Measurements from ENCODE around the gene RAVER1.

The RAVER1 gene

GRCh38 chr19:10334588-10335351 lies 1.4 kb upstream of the RAVER1 start:
- TF ChIP-seq ZNF274 (IDR thresholded peaks at IDR 0.05; ENCODE audit: low read depth, low read length) = no peak

DNA sequence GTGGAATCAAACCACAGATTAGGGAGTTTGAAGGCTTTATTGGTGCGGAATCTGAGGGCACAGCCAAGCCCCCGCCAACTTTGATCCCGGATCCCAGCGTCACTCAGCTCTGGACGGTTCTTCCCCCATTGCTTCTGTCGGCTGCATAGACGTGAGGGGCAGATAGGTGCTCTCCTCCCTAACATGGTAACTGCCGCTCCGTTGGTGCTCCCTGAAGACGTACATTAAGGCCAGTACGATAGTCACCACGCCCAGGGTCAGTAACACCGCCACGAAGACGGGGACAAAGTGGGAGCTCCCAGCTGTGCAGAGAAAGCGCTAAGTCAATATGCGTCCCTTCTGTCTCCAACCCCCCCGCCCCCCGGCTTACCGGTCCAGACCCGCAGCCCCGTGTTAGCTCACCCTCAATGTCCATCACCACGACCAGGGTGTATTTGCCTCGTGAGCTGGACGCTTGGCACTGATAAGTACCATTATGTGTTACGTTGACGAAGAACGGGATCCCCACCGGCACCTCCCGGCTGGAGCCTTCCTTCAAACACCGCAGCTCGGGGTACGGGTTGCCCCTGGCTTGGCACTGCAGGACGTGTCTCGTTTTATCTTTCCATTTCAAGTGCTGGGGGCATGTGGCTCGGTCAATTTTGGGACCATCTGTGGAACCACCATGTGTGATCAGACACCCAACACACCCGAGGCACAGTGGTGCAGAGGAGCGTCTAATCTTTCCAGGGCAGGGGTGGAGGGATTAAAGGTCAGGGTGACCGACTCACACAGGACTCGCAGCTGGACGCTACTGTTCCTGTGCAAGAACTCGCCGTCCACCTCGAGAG lies 644 bp upstream of the RAVER1 start:
- peak overlapping the region; percentile 63; the same call in 1 of the 2 replicates for H3K4me3 ChIP-seq (ENCODE audit: low read length)
- TF ChIP-seq ZNF274 (IDR thresholded peaks at IDR 0.05; ENCODE audit: low read depth, low read length) = no peak

More at GRCh38 chr19:10334588-10335351, 1.4 kb upstream of the RAVER1 start:
- no peak overlapping the region for H3K4me3 ChIP-seq (ENCODE audit: low read length)

GRCh38 chr19:10332158-10332964 lies 968 bp downstream of the RAVER1 start:
- H3K4me3 ChIP-seq (ENCODE audit: low read length) = peak overlapping the region; percentile 75
- no peak for TF ChIP-seq ZNF274 (IDR thresholded peaks at IDR 0.05; ENCODE audit: low read depth, low read length)

- TF ChIP-seq ZNF274 (IDR thresholded peaks at IDR 0.05; ENCODE audit: low read depth, low read length) = no peak
- no peak overlapping the region for H3K4me3 ChIP-seq (ENCODE audit: low read length)
These were observed 3.8 kb downstream of the RAVER1 start for GRCh38 chr19:10329555-10329954.

GRCh38 chr19:10328558-10329429 lies 4.5 kb downstream of the RAVER1 start:
- TF ChIP-seq ZNF274 (IDR thresholded peaks at IDR 0.05; ENCODE audit: low read depth, low read length) = no peak
- H3K4me3 ChIP-seq (ENCODE audit: low read length) = no peak overlapping the region

DNA sequence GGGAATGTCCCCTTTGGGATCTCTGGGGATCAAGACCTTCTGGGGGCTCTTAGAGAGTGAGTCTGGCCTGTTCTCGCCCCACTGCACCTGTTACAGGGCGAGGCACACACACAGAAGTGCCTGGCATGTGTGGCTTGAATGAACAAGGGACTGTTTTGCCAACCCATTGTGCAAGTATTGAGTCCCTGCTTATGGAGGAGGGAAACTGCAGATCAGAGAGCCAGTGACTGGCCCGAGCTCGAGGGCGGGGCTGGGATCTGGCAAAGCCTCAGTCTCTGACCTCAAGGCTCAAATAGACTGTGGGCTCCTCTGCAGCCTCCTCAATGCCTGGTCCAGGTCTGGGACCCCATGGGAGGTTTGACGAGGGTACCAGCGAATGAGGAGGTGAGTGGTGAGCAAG lies 5.5 kb downstream of the RAVER1 start:
- TF ChIP-seq ZNF274 (IDR thresholded peaks at IDR 0.05; ENCODE audit: low read depth, low read length) = no peak
- no peak overlapping the region for H3K4me3 ChIP-seq (ENCODE audit: low read length)

DNA sequence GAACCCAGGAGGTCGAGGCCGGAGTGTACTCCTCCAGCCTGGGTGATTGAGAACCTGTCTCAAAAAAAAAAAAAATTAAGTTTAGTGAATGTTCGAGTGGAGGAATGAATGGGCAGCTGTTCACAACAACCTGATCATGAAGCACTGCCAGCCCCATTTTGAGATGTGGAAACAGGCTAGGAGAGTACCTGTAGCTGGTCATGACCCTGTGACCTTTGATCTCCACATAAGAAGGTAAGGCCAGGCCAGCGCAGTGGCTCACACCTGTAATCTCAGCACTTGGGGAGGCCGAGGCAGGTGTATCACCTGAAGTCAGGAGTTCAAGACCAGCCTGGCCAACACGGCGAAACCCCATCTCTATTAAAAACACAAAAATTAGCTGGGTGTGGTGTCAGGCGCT lies 7.6 kb downstream of the RAVER1 start:
- no peak overlapping the region for H3K4me3 ChIP-seq (ENCODE audit: low read length)
- TF ChIP-seq ZNF274 (IDR thresholded peaks at IDR 0.05; ENCODE audit: low read depth, low read length) = no peak

- no peak overlapping the region for H3K4me3 ChIP-seq (ENCODE audit: low read length)
- no peak for TF ChIP-seq ZNF274 (IDR thresholded peaks at IDR 0.05; ENCODE audit: low read depth, low read length)
These were observed 11.2 kb downstream of the RAVER1 start for GRCh38 chr19:10321874-10322835.

- TF ChIP-seq ZNF274 (IDR thresholded peaks at IDR 0.05; ENCODE audit: low read depth, low read length) = no peak
- H3K4me3 ChIP-seq (ENCODE audit: low read length) = no peak overlapping the region
These were observed 11.9 kb downstream of the RAVER1 start for GRCh38 chr19:10321417-10321797.

GRCh38 chr19:10320602-10321416 lies 12.5 kb downstream of the RAVER1 start:
- H3K4me3 ChIP-seq (ENCODE audit: low read length) = no peak overlapping the region
- no peak for TF ChIP-seq ZNF274 (IDR thresholded peaks at IDR 0.05; ENCODE audit: low read depth, low read length)

GRCh38 chr19:10318807-10319682 lies 14.3 kb downstream of the RAVER1 start:
- no peak overlapping the region for H3K4me3 ChIP-seq (ENCODE audit: low read length)
- TF ChIP-seq ZNF274 (IDR thresholded peaks at IDR 0.05; ENCODE audit: low read depth, low read length) = no peak

Data from GM08714 (cell line).